Activated T-cell treated with anti-CD3 and anti-CD28 coated beads, Interleukin-2, amount 50 U/mL, for 4 hours (primary cell): Measurements from ENCODE around the gene CABP2. TPM values are rescaled to one million over a fixed set of nuclear protein-coding genes. Genes with fewer than 3 reads are reported as not detected.
"Not testable (repeated sequence)": the region's sequence is repeated elsewhere in the genome, so short reads cannot be mapped to it uniquely, and the experiment has no call there.

ENCODE experiments used
- ATAC-seq, 2 donors: fragments of 200-7000 bp; cut with Tn5 transposase; one replicate each; pipeline ENCODE4 v1.10.0; 2021
- DNase-seq: peaks from one replicate; pipeline ENCODE4 v3.0.0-alpha.2; 2020
- H3K27me3 Mint-ChIP-seq: one replicate; pipeline ENCODE4 v1.8.0; 2021; ENCODE audit warnings: low read depth, mixed read lengths
- H3K36me3 Mint-ChIP-seq: one replicate; pipeline ENCODE4 v1.8.0; 2022; ENCODE audit warnings: mixed read lengths; ENCODE audit not compliant: insufficient read depth
- H3K4me1 Mint-ChIP-seq: one replicate; pipeline ENCODE4 v1.8.0; 2021; ENCODE audit warnings: low read depth, mixed read lengths
- H3K4me3 Mint-ChIP-seq: one replicate; pipeline ENCODE4 v1.8.0; 2021; ENCODE audit warnings: mild to moderate bottlenecking, moderate library complexity, mixed read lengths
- H3K9me3 Mint-ChIP-seq: one replicate; pipeline ENCODE4 v1.8.0; 2021; ENCODE audit warnings: mixed read lengths
- total RNA-seq, 3 donors: library from RNA; stranded (reverse); gene quantifications; one replicate each; pipeline ENCODE4 v1.2.1, GENCODE V29; 2021

Gene CABP2
- total RNA-seq, 3 donors from 2014 or later = not detected

GRCh38 chr11:67489885-67490726 is 33.1 kb downstream of the CABP2 start:
- DNase-seq (no peak), ATAC-seq (no peak)
- peaks cover 39% of the 10 kb centered on the region for H3K4me1 Mint-ChIP-seq
- H3K27me3 Mint-ChIP-seq = no peaks in the 10 kb centered on the region
- H3K36me3 Mint-ChIP-seq = peaks cover 23% of the 10 kb centered on the region
- H3K4me3 Mint-ChIP-seq = no peak overlapping the region
- no peaks in the 10 kb centered on the region for H3K9me3 Mint-ChIP-seq

- no peak overlapping the region for H3K4me3 Mint-ChIP-seq
- H3K27me3 Mint-ChIP-seq = no peaks in the 10 kb centered on the region
- peaks cover 27% of the 10 kb centered on the region for H3K36me3 Mint-ChIP-seq
- DNase-seq = no peak
- ATAC-seq = no peak
- no peaks in the 10 kb centered on the region for H3K9me3 Mint-ChIP-seq
- H3K4me1 Mint-ChIP-seq = peaks cover 47% of the 10 kb centered on the region
Observed at GRCh38 chr11:67489203-67489884, 33.9 kb downstream of the CABP2 start.

GRCh38 chr11:67486481-67487195 is 36.6 kb downstream of the CABP2 start:
- Mint-ChIP-seq H3K4me1 (peaks cover 68% of the 10 kb centered on the region), H3K4me3 (peak overlapping the region; percentile 66), H3K36me3 (peaks cover 22% of the 10 kb centered on the region), H3K9me3 (no peaks in the 10 kb centered on the region), H3K27me3 (no peaks in the 10 kb centered on the region)
- ATAC-seq (no peak), DNase-seq (no peak)

- ATAC-seq, DNase-seq, H3K27me3 Mint-ChIP-seq, H3K9me3 Mint-ChIP-seq: not testable (repeated sequence)
- H3K4me3 Mint-ChIP-seq = peak overlapping the region; percentile 66
- H3K4me1 Mint-ChIP-seq = peaks cover 68% of the 10 kb centered on the region
- H3K36me3 Mint-ChIP-seq = peaks cover 21% of the 10 kb centered on the region
Observed at GRCh38 chr11:67485873-67486361, 37.3 kb downstream of the CABP2 start.

- H3K36me3 Mint-ChIP-seq = peaks cover 20% of the 10 kb centered on the region
- H3K27me3 Mint-ChIP-seq = no peaks in the 10 kb centered on the region
- H3K4me3 Mint-ChIP-seq = peak overlapping the region; percentile 98
- ATAC-seq (peak; percentile 21 to 29), DNase-seq (peak; percentile 49)
- no peaks in the 10 kb centered on the region for H3K9me3 Mint-ChIP-seq
- H3K4me1 Mint-ChIP-seq = peaks cover 67% of the 10 kb centered on the region
Observed at GRCh38 chr11:67484847-67485311, 38.4 kb downstream of the CABP2 start.

- Mint-ChIP-seq H3K27me3 (no peaks in the 10 kb centered on the region), H3K36me3 (peaks cover 15% of the 10 kb centered on the region), H3K4me3 (peak overlapping the region; percentile 98), H3K9me3 (no peaks in the 10 kb centered on the region), H3K4me1 (peaks cover 62% of the 10 kb centered on the region)
- ATAC-seq (peak; percentile 25 to 30), DNase-seq (no peak)
Observed at GRCh38 chr11:67483831-67484665, 39.2 kb downstream of the CABP2 start.

- ATAC-seq (peak; percentile 79 to 87), DNase-seq (peak; percentile 94)
- Mint-ChIP-seq H3K4me3 (peak within 1 kb of the TSS; percentile 98), H3K9me3 (no peaks in the 10 kb centered on the region), H3K27me3 (no peaks in the 10 kb centered on the region), H3K4me1 (peaks cover 54% of the 10 kb centered on the region), H3K36me3 (peaks cover 15% of the 10 kb centered on the region)
Observed at GRCh38 chr11:67482827-67483798, 40.1 kb downstream of the CABP2 start, which contains the start of gene AIP. AIP (plus strand) TSS chr11:67483026; CDS start chr11:67483159, 133 bp downstream.

GRCh38 chr11:67482275-67482826 is 40.9 kb downstream of the CABP2 start:
- Mint-ChIP-seq H3K4me1 (peaks cover 46% of the 10 kb centered on the region), H3K4me3 (peak overlapping the region; percentile 98), H3K9me3 (no peaks in the 10 kb centered on the region), H3K36me3 (peaks cover 9% of the 10 kb centered on the region), H3K27me3 (no peaks in the 10 kb centered on the region)
- DNase-seq (no peak), ATAC-seq (peak; percentile 0)

GRCh38 chr11:67477344-67478050 is 45.7 kb downstream of the CABP2 start:
- not testable (repeated sequence) for H3K27me3 Mint-ChIP-seq, H3K4me3 Mint-ChIP-seq, ATAC-seq, DNase-seq, H3K4me1 Mint-ChIP-seq, H3K36me3 Mint-ChIP-seq, H3K9me3 Mint-ChIP-seq

GRCh38 chr11:67476692-67477091 is 46.6 kb downstream of the CABP2 start:
- DNase-seq, H3K27me3 Mint-ChIP-seq, H3K4me3 Mint-ChIP-seq: not testable (repeated sequence)

GRCh38 chr11:67472882-67473281 is 50.4 kb downstream of the CABP2 start:
- ATAC-seq = no peak
- no peak for DNase-seq
- Mint-ChIP-seq H3K9me3 (no peaks in the 10 kb centered on the region), H3K4me1 (peaks cover 10% of the 10 kb centered on the region), H3K36me3 (no peaks in the 10 kb centered on the region), H3K4me3 (no peak overlapping the region), H3K27me3 (no peaks in the 10 kb centered on the region)

More at GRCh38 chr11:67476692-67477091, 46.6 kb downstream of the CABP2 start:
- H3K4me1 Mint-ChIP-seq, H3K36me3 Mint-ChIP-seq, H3K9me3 Mint-ChIP-seq, ATAC-seq: not testable (repeated sequence)
